Upper lobe of left lung (tissue), 4 donors: ENCODE measurements around the gene ISCU.

Source experiments
- CTCF ChIP-seq, 6 experiments: fragments of 450-650 bp in 4 of 6; fragments of 200-600 bp in 2 of 6; sonication (generic) in 2 of 6; IDR thresholded peaks; one replicate each; pipeline ENCODE4 v1.5.1; 2016 to 2019; ENCODE audit warnings: antibody characterized with exemption in 6 of 6
- EP300 ChIP-seq, 4 donors: sonication (generic); formaldehyde crosslinking; IDR thresholded peaks; one replicate each; pipeline ENCODE4 v1.5.1; 2017; ENCODE audit warnings: antibody characterized with exemption in 4 of 4, control low read depth in 2 of 4

DNA sequence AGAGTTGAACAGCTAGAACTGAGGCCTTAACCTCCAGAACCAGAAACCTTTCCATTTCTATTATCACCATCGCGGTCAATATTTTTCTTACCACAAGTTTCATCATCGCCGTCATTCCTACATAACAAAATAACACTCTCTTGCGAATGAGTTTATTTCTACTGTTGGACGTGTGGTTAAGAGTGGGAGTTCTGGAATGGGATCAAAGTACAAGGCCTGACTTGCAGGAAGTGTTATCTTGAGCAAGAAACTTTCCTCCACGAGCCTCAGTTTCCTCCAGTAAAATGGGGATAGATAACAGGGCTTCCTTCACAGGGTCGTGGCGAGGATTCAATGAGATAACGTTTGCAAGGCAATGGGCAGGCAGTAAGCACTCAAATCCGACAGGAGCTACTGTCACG lies 2.1 kb upstream of the ISCU start:
- TF ChIP-seq CTCF (IDR thresholded peaks at IDR 0.05) (no peak), EP300 (IDR thresholded peaks at IDR 0.05) (no peak)
